Stimulated activated CD4-positive, alpha-beta T cell treated with anti-CD3 and anti-CD28 coated beads, Interleukin-4, amount 100 ng/mL, for 48 hours (primary cell): ENCODE data around the gene EBF4.

ENCODE experiments used
- DNase-seq, 2 donors: peaks; one replicate each; pipeline ENCODE4 v3.0.0-alpha.2; 2020; ENCODE audit warnings: low read depth in 2 of 2

The EBF4 gene, protein sequence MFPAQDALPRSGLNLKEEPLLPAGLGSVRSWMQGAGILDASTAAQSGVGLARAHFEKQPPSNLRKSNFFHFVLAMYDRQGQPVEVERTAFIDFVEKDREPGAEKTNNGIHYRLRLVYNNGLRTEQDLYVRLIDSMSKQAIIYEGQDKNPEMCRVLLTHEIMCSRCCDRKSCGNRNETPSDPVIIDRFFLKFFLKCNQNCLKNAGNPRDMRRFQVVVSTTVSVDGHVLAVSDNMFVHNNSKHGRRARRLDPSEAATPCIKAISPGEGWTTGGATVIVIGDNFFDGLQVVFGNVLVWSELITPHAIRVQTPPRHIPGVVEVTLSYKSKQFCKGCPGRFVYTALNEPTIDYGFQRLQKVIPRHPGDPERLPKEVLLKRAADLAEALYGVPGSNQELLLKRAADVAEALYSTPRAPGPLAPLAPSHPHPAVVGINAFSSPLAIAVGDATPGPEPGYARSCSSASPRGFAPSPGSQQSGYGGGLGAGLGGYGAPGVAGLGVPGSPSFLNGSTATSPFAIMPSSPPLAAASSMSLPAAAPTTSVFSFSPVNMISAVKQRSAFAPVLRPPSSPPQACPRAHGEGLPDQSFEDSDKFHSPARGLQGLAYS

DNA sequence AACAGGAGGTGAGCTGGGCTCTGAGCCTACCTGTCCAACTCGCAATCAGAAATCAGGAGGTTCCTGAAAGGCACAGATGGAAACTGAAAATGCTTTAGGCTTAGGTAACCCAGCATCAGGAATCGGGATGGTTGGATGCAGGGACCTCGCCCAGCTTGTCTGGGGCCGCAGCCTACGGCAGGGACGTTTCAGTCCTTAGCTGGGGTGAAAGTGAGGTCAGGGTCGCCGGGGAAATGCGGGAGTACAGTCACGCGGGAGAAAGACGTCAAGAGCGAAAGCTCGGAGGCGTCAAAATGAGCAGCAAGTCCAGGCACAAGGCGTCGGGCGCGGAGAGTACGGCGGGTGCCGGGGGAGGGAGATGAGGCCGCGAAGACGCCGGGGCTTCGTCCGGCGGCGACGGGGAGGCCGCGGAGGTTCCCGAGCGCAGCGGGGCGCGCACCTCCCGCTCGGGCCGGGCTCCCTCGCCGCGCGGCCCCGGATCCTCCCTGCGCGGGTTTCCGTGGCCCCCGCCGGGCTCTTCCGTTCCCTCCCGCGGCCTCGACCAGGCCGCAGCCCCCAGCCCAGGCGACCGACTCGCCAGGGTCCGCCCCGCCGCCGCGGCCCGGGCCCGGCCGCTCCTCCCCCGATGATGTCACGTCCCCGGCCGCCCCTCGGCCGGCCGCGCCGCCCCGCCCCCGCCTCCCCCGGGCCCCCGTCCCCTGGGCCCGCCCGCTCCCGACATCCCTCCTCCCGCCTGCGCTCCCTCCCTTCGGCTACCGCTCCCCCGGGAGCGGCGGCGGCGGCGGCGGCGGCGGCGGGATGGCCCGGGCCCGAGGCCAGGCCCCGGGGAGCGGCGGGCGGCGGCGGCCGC is at the start of gene EBF4:
TSS of gene EBF4 (plus strand) at position 745 of the 850 bp plus-strand sequence. CDS start 866 bp downstream, outside the sequence.
- DNase-seq, result no peak

DNA sequence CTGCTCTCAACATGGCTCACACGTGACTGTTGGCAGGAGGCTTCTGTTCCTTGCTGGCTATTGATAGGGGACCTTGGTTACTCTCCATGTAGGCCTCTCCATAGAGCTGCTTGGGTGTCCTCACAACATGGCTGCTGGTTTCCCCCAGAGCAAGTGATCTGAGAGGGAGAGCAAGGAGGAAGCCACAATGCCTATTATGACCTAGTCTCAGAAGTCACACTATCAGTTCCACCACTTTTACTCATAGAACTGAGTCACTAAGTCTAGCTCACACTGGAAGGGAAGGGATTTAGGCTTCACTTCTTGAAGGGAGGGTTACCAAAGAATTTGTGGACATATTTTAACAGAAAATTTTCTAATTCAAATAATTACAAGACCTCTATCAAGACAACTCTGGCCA is 48.9 kb upstream of the EBF4 start:
- no peak for DNase-seq

DNA sequence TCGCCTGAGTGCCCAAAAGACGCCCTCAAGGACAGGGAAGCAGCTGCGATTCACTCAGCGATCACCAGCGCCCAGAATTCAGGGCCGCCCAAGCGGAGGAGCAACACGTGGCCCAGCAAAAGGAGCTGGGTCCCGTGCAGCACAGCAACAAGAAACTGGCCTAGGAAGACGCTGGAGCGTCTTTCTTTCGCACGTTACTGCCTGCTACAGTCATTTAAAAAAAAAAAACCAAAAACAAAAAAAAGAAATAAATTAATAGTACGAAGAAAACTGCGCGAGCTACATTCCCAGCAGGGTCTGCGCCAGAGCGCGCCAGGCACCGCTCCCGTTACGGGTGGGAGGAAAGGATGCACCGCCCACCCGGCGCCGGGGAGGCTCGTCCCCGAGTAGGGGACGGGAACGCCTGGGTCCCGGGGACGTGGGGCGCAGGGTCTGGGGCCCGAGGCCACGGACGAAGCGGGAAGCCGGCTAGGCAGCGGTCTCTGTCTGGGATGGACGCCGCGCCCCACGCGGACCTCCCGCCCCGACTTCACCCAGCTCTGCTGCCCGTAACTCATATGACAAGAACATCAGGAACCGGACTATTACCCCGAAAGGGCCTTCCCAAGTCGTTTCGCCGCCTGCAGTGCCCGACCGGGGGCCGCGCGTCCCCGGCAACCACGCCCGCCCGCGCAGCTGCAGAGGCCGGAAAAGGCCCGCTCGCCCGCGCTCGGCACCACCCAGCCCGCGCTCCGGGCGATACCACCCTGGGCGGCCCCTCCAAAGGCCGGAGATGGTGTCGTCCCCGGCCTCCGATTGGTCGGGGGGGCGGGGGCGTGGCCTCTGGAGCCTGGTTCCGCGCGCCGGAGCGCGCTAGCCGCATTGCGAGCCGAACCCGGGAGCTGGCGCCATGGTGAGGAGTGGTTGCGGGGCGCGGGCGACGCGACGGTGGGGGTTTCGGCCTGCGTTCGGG is 40.5 kb upstream of the EBF4 start, which contains the start of gene NOP56:
TSS of gene NOP56 (plus strand) at position 861 of the 952 bp plus-strand sequence. CDS start at position 890, 29 bp downstream.
- peak; percentile 91 to 92 for DNase-seq

DNA sequence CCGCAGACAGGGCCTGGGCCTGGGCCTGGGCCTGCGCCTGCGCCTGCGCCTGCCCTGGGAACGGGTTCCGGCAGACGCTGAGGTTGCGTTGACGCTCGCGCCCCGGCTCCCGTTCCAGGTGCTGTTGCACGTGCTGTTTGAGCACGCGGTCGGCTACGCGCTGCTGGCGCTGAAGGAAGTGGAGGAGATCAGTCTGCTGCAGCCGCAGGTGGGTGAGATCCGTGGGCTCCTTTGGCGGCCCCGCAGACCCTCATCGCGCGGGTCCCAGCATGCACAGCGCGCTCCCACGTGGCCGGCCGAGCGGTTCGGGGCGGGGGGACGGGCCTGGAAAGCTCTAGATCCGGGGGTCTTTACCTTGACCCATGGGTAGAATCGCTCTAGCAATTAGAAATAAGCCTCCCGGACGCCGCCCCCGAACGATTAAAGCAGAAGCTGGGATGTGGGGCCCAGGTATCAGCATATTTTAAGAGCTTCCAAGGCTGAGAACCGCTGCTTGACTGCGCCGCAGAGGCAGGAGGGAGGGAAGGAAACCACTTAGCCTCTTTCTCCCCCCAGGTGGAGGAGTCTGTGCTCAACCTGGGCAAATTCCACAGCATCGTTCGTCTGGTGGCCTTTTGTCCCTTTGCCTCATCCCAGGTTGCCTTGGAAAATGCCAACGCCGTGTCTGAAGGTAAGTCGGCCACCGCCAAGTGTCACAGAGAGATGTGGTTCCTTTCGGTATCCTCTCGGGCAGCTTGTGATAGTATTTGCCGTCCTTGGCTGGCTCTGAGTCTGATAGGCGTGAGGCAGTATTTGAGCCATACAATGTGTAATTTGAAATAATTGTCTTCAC is 39.6 kb upstream of the EBF4 start:
- DNase-seq, result peak; percentile 38 to 48

DNA sequence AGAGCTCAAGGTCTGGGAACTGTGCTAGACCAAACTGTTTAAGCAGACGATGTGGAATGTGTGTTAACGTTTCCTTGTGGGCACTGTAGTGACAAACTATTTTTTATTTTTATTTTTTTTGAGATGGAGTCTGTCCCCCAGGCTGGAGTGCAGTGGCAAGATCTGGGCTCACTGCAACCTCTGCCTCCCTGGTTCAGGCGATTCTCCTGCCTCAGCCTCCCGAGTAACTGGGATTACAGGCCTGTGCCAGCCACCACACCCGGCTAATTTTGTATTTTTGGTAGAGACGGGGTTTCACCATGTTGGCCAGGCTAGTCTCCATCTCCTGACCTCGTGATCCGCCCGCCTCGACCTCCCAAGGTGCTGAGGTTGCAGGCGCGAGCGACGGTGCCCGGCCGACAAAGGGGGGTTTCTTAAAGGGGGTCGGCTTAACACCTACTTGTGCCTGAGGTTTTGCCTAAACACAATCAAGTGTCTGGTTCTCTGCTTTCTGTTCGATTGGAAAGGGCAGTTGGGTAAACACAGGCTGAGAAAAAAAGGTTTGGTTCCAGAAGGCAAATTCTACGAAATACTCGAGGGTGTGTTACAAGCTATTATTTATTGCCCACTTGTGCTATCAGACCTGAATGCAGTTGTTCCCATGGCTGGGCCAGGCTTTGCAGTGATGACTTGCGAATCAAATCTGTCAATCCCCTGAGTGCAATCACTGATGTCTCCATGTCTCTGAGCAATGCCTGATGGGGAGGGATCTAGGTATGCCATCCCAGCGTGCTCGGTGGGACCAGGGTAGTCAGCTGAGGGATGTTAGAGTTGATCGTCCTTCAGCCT is 38.8 kb upstream of the EBF4 start:
- DNase-seq, result no peak

DNA sequence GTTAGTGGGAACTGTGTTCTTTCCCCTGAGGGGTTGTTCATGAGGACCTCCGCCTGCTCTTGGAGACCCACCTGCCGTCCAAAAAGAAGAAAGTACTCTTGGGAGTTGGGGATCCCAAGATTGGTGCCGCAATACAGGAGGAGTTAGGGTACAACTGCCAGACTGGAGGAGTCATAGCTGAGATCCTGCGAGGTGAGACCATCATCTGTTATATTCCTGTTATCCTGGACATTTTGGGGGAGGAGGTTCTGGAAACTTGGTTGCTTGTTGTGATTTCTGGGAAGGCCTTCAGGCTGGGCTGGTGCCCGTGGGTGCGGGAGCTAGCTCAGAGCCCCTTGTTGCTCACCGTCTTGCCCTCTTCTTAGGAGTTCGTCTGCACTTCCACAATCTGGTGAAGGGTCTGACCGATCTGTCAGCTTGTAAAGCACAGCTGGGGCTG is 38.2 kb upstream of the EBF4 start:
- DNase-seq, result no peak

DNA sequence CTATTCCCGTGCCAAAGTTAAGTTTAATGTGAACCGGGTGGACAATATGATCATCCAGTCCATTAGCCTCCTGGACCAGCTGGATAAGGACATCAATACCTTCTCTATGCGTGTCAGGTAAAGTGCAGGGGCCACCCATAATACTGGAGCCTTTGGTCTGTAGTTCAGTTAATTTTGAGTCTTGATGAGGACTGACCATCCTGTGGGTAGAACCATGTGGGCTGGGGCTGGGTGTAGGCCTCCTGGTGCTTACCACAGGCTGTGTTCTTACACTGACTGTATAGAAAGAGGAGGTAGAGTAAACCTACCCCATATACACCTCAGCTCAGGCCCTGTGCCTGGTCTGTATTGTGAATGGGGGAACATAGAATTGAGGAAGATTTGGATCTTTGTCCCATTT is 37.7 kb upstream of the EBF4 start:
- no peak for DNase-seq

DNA sequence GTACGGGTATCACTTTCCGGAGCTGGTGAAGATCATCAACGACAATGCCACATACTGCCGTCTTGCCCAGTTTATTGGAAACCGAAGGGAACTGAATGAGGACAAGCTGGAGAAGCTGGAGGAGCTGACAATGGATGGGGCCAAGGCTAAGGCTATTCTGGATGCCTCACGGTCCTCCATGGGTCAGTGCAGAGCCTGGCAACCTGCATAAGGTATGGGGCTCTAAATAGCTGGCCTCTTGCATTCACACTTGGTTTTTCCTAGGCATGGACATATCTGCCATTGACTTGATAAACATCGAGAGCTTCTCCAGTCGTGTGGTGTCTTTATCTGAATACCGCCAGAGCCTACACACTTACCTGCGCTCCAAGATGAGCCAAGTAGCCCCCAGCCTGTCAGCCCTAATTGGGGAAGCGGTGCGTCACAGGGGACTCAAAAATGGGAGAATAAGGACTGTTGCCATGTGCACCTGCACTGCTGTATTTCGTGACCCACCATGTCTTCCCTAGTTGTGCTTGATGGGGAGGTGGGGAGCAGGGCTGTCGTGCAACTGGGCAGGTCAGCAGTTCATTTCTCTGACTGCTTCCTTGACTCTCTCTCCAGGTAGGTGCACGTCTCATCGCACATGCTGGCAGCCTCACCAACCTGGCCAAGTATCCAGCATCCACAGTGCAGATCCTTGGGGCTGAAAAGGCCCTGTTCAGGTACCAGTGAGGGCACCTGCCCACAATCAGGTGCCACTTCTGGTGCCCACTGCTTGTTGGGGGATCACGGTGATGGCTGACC is 37.1 kb upstream of the EBF4 start:
- no peak for DNase-seq

DNA sequence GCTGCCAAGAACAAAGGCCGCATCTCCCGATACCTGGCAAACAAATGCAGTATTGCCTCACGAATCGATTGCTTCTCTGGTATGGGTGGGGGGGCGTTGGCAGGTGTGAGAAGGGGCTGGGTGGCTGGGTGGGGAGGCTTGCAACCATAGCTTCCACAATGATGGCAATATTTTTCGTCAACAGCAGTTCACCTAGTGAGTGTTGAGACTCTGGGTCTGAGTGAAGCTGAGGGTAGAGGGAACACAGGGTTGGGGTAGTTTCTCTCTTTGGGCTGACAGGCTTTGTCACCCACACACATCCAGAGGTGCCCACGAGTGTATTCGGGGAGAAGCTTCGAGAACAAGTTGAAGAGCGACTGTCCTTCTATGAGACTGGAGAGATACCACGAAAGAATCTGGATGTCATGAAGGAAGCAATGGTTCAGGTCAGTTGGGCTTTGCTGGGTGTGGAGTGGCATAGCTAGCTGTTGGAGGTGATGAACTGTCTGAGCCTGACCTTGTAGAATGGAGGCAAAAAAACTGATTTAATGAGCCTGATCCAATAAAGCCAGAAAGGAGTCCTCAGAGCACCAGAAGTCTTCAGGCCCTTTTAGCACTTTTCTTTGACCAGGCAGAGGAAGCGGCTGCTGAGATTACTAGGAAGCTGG is 36.0 kb upstream of the EBF4 start:
- DNase-seq, result no peak

DNA sequence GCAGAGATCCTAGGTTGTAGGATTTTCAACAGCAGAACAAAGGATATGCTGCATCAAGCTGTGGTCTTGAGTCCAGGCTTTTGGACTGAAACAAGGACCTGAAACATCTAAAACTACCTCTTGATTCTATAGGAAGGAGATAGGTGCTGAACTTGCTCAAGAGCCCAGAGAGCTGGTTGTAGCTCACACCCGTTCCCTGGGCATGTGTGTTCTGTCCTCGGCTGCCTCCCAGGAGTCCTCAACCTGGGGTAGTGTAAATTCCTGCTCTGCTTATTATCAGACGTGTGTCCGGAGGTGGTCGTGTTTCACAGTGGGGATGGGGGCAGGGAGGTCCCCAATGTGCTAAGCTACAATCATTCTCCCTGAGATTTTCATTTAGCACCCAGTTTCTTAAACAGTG is 35.3 kb upstream of the EBF4 start:
- DNase-seq, result no peak

DNA sequence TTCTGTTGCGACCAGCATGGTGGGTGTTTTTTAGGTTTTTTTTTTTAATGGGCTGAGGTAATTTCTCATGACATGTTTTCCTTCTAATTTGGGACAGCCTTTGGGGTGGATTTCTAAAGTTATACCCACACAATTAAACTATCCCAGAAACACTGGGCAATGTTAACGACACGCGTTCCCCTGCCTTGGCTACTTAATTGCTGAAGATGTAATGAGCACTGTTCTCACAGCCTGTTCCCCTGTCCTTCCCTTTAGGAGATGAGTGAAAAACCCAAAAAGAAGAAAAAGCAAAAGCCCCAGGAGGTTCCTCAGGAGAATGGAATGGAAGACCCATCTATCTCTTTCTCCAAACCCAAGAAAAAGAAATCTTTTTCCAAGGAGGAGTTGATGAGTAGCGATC is 34.9 kb upstream of the EBF4 start:
- DNase-seq, result no peak

DNA sequence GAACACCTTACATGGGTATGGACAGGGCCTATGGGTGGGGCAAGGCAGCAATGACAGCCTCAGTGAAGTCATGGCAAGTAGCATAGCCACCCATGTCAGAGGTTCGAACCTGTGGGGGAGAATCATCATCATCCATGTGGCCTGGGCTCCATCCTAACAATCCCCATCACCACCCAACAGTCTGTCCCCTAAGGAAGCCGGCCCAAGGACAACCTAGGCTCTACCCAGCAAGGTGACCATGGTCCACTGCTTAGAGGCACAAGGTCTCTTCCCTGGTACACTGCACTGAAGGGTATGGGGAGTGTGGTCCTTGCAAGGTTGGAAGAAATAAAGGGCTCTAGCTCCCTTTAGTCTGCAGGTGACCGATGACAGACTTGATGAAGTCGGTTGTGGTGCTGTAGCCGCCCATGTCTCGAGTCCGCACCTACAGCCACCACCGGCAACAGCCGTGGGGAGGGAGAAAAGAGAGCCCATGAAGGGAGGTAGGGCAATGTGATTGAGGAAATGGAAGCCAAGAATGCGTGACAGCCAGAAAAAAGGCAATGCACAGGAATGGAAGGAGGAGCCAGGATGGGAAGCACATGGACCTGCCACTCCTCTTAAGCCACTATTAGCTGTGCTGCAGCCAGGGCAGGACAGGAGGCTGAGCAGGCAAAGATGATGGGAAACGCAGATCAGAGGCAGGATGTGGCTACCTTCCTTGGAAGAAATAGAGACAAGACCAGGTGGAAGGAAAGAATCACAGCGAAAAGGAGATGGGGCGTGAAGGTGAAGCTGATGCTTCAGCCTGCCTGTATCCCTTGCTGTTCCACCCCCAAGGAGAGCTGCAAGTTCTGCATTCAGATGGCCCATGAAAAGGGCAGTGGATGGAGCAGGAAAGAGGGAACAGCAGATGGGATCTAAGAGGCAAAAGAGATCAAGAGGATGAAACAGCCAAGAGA is 33.9 kb upstream of the EBF4 start:
- no peak for DNase-seq

DNA sequence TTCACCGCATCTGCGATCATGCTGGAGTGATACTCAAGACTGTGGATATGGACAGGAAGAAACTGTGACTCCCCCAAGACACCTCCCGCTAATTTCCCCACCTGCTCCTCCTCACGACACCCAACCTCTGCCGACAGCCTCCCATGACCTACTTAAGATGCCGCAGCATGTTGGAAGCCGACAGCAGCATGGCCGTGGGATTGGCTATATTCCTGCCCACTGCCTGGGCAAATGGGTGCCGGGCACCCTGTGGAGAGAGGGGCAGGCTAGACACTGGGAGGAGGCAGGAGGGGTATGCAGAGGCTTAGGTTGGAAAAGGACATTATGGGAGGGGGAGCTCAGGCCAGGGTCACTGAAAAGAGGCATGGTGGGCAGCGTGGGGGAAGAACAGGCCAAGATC is 33.0 kb upstream of the EBF4 start:
- DNase-seq, result no peak

DNA sequence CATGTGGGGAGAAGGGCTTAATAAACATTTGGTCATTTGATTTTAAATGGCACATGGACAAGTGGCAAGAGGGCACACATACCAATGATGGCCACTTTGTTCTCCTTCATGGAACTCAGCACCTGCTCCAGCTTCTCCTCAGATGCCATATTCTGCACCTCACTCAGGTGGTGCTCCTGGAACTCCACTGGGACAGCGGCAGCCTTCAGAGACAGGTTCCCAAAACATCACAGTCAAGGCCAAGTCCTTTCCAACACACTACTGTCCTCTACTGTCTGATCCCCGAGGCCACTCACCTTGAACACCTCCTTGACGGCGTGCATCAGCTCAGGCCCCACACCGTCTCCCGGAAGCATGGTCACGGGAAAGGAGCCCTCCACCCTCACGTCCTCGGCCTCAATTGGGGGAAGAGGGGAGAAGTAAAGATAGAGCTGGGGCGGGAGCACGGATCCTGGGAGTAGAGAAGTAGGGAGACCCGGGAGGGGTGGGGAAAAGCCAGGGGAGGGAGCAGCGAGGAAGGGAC is 29.2 kb upstream of the EBF4 start:
- no peak for DNase-seq

DNA sequence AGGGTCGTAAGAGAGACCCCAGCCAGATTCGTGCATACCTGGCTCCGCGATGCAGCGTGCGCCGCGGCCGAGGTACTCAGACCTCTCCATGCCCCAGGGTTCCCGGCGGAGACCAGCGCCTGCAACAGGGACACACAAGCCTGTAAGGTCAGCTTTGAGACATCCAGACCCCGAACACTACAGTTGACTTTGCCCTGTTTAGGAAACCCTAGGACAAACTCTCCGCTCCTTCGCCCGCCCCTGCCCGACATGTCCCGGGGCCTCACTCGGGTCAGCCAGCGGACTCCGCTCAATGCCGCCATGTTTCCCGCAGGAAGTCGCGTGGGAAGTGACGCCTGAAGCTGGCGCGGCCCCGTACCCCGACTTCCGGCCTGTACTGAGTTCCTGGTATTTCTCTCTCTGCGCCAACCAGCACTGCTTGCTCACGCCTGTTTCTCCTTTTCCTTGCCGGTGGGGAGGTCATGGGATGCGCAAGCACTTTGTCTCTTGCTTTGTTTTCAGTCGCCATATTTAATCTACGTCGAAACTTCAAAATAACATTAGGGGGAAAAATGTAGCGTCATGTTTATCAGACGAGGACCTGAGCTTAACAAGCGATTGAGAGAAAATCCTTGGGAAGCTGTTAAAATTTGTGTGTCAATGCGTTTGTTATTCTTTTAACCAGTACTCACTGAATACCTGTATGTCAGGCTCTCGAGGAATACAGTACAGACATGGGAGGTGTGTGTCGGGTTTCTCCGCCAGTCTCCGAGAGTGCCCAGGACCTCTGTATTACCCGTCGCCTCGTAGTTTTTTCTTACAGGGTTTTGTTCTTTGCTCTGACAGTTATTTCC is 28.5 kb upstream of the EBF4 start, which contains the start of gene IDH3B:
TSS of gene IDH3B (minus strand) at position 330 of the 833 bp plus-strand sequence. CDS start at position 302, 28 bp downstream.
- peak; percentile 83 to 89 for DNase-seq

DNA sequence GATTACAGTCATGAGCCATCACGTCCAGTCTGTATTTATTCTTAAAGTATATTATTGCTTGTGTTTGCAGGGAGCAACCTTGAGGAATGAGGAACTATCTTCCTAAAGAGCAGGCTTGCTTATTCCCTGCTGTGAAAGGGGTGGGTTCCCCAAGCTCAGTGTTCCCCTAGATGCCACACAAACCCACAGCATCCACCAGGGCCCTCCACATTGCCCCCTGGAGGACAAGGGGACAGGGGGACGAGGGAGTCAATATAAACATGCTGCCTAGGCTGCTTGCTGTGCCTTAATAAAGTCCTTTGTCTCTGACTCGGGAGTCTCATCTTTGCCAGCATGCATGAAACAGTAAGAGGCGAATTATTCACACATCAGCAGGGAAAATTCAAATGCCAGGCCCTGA is 20.6 kb upstream of the EBF4 start:
- DNase-seq, result no peak
